ENCODE results near the gene FBXL16.

FBXL16 gene

DNA sequence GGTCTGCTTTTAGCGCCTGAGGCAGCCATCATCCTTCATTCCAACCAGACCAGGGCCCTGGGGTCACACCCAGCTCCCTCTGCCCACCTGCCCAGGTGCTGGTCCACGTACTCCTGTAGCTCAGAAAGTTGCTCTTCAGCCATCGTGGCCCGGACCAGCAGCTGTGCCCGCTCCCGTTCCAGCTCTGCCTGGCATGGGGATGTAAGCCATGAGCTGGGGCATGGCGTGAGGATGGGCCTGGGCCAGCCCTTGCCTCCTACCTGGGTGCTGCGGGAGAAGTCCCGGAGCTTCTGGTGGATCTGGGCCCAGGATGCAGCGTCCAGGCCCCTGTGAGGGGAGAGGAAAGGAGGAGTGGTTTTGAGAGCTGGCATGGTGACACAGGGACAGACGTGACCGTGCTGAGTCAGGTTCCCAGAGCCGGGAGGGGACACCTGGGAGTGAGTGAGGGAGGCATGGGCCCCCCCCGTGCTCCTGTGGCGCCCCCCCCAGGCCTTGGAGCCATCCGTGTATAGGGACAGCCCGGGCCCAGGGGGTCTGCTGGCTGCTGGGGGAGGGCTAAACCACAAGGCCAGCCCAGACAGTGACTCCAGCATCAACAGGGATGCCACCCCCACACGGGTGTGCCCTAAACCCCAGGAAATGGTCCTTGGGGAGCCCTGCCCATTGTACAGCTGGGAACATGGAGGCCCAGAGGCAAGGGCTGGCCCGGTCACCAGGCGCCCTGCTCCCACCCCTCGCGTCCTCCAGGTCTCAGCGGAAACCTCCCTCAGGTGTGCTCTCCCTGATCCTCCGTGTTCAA, 17.4 kb upstream of the FBXL16 start:
- no peak for DNase-seq (ENCODE audit: low read depth)

DNA sequence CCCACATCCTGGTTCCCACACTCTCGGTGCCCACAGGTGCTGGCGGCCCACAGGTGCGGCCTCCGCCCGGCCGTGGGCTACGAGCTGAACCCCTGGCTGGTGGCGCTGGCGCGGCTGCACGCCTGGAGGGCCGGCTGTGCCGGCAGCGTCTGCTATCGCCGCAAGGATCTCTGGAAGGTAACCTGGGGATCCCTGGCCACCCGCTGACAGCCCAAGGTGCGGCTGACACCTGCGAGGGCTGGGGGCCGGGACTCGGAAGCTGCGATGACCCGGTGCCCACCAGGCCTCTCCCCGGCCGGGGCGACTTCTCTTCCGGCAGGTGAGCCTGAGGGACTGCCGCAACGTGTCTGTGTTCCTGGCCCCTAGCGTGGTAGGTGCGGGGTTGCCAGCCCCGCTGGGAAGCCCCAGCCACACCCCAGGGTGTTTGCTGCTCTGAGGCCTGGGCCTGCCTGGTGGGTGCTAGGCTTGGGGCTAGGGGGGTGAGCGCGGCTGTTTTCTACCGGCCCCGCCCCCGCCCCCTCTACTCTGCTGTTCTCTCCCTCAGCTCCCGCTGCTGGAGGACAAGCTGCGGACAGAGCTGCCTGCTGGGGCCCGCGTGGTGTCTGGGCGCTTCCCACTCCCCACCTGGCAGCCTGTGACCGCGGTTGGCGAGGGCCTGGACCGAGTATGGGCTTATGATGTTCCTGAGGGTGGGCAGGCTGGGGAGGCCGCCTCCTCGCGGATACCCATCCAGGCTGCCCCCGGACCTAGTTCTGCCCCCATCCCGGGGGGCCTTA, 16.4 kb upstream of the FBXL16 start:
- DNase-seq (ENCODE audit: low read depth): no peak

DNA sequence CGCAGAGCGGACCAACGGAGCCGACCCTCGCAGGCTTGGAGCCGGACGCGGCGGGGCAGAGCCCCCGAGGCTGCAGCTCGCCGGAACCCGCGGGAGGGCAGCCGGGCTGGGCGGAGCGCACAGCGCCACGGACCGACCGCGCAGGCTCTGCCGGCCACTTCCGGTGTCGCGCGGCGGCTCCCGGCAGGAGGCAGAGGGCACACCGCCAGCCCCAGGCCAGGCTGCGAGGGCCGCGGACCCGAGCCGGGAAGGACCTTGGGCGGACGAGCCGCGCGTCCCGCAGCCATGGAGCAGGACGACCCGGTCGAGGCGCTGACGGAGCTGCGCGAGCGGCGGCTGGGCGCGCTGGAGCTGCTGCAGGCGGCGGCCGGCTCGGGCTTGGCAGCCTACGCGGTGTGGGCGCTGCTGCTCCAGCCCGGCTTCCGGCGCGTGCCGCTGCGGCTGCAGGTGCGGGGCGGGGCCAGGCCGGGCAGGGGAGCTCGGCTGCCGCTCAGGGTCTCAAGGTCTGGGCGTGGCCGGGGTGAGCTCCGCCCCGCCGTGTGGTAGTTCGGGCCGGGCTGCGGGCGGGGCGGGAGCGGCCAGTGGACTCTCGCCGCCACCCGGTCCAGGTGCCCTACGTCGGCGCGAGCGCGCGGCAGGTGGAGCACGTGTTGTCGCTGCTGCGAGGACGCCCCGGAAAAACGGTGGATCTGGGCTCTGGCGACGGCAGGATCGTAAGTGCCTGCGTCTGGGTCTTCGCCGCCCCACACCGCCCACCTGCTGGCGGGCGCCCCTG, 15.6 kb upstream of the FBXL16 start, which contains the start of gene ANTKMT:
ANTKMT (plus strand) TSS at position 157 of the 775 bp plus-strand sequence; CDS start at position 286, 129 bp downstream.
- peak; percentile 76 for DNase-seq (ENCODE audit: low read depth)

DNA sequence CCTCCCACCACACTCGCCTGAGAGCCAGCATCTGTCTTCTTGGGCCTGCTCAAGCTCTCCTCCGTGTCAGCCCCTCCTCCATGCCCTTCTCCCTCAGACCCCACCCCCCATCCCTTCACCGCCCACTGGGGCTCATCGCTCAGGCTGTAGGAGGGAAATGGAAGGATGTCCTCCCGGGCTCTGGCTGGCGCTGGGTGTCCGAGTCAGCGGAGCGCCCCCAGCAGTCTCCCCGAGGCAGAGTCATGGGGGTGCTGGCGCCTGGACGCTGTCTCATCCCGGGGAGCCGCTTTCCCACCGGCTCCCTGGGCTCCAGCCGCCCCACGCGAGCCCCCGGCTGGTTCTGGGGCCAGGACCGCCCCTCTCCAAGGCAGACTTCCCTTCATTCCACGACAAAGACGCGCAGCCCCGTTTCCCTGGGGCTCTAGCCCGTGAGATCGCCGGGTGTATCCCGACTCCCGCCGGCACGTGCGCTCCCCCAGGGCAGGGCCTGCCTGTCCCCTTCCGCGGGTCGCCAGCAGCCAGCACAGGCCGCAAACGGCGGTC, 14.9 kb upstream of the FBXL16 start:
- DNase-seq (ENCODE audit: low read depth): peak; percentile 62

DNA sequence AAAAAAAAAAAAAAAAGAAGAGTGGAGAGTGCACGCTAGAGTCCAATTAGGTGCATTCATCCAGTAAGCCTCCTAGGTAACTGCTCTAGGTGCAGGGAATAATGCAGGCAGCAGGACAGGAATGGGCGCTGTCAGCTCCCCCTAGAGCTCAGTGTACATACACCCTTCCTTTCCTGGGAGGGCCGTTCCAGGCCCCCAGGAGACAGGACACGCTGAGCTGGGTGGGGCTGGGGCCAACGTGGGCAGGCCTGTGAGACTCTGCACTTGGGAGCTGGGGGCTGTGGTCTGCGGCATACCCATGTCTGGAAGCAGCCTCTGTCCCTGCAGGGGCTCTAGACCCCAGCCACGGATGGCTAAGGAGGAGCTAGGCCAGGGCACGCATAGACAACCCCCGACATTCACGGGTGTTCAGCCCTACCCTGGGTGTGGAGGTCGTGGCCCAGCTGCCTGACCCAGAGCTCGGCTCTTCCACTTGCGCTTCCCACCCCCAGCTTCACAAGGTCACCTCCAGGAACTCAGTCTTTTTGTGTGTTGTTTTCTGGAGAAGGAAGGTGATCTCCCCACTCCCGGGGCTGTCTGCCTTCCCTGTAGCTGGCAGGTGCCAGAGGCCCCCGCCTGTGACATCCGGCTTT, 14.3 kb upstream of the FBXL16 start:
- no peak for DNase-seq (ENCODE audit: low read depth)

DNA sequence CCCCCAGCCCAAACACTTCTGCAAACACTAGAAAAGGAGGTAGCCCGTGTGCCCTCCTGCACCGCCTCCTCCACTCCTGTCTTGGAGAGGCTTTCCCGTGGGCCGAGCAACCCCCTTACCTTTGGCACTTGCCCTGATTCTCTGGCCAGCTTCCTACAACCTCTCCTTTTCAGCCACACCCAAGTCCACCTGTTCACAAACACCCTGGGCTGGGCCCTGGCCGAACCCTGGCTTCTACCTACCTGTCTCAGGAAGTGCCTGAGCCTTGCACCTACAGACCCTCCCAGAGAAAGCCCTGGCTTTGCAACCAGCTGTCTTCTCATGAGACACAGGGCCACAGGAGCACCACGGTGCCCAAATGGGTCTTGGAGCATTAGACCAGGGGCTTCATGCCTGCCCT, 13.3 kb upstream of the FBXL16 start:
- DNase-seq (ENCODE audit: low read depth): no peak

DNA sequence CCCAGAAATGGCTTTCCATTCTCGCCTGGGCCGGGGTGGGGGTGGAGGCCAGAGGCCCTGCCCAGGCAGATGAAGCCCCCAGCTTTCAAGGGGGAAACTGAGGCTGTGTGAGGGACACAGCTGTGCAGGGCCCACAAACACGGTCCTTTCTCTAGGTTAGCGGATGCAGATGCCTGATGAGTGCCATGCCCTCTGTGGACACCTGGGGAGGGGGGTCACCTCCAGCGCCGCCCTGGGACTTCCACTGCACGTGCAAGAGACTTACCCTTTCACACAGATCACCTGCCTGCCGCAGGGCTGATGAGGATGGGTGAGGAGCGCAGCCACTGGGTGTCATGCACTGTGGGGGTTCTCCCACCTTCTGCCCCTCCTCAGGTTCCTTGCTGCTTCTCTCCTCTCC, 12.8 kb upstream of the FBXL16 start:
- no peak for DNase-seq (ENCODE audit: low read depth)

DNA sequence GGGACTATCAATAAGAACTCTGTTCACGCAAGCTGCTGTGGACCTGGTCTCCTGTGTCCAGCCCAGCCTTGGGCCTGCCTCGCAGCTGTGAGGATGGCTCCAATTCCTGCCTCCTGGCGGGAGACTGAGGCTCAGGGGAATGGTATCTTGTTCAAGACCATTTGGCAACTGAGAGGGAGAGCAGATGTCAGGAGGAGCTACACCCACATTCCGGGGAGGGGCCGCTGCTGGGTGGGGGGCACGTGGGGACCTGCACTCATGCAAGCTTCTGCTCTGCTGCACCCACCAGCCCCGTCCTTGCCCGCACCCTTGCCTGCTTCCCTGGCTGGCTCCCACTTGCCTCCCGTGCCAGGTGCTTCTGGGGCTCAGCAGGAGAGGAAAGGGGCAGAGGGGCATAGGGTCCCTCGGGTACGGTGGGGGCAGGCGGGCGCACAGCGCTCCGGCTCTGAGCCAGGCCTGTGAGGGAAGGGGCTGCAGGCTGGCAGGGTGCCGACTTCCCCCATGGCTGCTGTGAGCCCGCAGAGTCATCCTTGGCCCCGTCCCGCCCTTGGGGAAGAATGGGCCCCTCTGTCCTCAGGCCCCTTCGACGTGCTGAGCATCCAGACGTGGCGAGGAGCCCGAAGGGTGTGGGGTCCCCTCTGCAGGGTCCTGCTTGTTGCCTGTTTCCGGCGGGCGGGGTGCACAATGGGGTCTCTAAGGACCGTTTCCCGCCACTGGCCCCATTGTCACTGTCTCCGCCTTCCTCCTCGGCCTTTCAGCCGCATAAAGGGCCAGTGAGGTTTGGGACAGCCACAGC, 12.0 kb upstream of the FBXL16 start:
- DNase-seq (ENCODE audit: low read depth): no peak

DNA sequence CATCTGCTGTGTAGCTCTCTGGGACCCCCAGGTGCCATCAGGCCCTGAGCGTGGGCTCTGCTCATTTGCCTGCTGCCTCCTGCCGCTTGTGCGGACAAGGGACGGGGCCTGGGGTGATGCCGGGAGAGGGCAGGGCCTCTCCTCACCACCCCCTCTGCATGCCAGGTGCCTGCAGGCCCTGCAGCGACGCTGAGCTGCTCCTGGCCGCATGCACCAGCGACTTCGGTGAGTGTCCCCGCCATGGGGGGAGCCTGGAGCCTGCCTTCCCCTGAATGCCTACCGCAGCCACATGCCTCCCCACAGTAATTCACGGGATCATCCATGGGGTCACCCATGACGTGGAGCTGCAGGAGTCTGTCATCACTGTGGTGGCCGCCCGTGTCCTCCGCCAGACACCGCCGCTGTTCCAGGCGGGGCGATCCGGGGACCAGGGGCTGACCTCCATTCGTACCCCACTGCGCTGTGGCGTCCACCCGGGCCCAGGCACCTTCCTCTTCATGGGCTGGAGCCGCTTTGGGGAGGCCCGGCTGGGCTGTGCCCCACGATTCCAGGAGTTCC, 11.2 kb upstream of the FBXL16 start:
- DNase-seq (ENCODE audit: low read depth): no peak

DNA sequence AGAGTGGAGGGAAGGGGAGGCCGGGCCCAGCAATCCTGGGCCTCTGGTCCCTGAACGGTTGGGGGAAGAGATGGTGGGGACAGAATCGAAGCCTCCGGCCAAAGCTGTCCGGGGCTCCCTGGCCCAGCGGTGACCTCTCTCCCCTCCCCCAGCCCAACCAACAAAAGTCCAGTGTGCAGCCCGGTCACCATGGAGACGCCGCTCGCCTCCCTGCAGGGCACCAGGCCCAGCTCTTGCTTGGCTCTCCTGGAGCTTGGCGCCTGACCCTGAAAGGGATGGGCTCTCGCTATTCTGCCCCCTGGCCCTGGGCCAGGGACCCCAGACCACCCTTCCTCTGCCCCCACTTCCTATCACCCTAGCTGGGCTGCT, 10.6 kb upstream of the FBXL16 start:
- DNase-seq (ENCODE audit: low read depth): peak; percentile 49

DNA sequence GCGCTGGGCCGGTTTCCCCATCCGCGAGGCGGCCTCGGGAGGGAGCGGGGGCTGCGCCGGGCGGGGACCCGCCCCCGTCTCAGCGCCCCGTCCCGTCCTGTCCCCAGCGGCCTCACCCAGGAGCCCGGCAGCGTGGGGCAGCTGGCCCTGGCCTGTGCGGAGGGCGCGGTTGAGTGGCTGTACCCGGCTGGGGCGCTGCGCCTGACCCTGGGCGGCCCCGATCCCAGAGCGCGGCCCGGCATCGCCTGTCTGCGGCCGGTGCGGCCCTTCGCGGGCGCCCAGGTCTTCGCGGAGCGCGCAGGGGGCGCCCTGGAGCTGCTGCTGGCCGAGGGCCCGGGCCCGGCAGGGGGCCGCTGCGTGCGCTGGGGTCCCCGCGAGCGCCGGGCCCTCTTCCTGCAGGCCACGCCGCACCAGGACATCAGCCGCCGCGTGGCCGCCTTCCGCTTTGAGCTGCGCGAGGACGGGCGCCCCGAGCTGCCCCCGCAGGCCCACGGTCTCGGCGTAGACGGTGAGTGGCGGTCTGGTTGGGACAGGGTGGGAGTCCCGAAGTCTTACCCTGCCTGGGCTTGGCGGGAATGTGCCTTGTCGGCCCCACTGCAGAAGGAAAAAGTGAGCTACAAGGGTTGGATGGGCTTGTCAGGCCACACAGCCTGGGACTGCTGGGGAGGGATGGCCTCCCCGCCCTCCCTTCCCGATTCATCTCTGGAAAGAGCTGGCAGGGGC, 10.0 kb upstream of the FBXL16 start:
- DNase-seq (ENCODE audit: low read depth): no peak

DNA sequence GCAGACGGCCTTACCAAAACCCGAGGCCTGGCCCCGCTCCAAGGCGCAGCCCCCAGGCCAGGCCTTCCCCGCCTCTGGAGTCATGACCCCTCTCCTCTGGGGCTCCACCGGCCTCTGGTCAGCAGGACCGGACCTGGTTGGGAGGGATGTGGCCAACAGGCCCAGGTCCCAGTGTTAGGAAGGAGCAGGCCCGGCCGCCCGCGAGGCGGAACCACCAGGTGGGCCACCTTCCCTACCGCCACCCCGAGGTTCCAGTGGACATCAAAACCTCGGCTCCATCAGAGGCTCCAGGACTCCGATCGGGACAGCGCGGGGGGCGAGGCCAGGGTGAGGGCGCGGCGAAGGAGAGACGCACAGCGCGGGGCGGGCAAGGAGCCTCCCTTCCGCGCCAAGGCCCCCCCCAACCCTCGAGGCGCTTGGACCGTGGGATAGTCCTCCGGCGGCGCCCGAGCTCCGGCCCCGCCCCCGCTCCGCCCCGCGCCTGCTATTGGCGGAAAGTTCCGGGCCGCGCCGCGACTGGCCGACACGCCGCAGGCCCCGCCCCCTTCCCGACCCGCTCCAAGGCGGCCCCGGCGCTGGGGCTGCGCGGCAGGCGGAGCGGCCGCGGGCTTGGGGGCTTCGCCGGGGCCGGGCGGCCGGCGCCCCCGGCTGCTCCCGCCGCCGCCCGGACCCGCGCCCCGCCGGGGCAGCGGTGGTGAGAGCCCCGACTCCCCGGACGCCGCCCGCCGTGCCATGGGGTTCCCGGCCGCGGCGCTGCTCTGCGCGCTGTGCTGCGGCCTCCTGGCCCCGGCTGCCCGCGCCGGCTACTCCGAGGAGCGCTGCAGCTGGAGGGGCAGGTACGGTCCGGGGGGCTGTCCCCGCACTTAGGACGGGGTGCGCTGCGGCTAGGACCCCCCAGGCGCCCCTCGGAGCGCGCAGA, 9.2 kb upstream of the FBXL16 start, which contains the start of gene METRN:
METRN (plus strand) TSS at position 561 of the 919 bp plus-strand sequence; CDS start at position 733, 172 bp downstream.
- peak; percentile 90 for DNase-seq (ENCODE audit: low read depth)

DNA sequence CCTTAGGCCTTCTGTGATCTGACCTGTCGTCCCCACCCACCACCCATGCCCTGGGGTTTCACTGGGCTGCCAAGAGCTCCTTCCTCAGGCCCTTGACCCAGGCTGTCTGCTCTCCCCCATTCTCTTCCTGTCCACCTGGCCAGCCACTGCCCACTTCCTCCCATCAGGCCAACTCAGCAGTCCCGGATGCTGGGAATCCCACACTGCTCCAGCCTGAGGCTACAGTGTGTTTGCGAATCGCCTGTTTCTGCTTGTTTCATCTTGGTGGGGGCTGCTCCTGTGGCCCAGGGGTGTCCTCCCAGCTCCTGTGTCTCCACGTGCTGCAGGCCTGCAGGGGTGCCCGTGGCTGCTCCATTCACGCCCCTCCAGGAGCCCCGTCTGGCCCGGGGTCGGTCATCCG, 8.5 kb upstream of the FBXL16 start:
- no peak for DNase-seq (ENCODE audit: low read depth)

DNA sequence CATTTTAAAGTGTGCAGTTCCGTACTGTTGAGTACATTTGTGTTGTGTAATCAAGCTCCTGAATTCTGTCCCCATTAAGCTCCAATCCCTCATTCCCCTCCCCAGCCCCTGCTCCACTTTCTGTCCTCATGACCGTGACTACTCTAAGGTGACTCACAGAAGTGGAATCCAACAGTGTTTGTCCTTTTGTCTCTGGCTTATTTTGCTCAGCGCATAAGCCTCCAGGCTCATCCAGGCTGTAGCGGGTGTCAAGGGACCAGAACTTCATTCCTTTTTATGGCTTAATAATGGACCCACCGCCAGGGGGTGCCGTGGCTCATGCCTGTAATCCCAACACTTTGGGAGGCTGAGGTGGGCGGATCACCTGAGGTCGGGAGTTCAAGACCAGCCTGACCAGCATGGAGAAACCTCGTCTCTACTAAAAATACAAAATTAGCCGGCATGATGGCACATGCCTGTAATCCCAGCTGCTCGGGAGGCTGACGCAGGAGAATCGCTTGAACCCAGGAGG, 7.2 kb upstream of the FBXL16 start:
- peak; percentile 94 for DNase-seq (ENCODE audit: low read depth)

DNA sequence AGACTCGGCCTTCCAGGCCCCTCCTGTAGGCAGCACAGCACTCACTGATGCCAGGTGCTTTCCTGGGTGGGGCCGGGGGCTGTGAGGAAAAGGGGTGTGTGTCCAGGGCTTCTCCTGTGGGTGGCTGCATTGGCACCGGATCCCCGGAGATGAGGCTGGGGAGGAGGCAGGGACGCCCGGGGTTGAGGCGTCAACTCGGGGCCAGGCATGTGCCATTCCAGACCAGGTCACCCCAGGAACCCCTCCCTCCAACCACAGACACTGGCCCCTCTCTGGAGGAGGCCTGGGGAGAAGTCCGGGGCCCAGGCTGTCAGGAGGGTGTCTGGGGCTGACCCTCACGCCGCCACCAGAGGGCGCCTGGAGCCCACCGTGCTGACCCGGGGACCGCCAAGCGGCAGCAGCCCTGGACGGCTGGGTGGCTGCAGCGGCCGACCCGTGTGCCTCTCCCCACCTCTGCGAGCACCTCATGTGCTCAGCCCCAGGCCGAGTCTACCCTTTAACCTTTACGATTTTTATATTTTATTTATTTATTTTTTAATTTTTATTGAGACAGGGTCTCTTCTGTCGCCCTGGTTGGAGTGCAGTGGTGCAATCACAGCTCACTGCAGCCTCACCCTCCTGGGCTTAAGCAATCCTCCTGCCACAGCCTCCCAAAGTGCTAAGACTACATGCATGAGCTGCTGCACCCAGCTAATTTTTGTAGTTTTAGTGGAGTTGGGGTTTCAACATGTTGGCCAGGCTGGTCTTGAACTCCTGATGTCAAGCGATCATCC, 6.1 kb upstream of the FBXL16 start:
- DNase-seq (ENCODE audit: low read depth): peak; percentile 52

DNA sequence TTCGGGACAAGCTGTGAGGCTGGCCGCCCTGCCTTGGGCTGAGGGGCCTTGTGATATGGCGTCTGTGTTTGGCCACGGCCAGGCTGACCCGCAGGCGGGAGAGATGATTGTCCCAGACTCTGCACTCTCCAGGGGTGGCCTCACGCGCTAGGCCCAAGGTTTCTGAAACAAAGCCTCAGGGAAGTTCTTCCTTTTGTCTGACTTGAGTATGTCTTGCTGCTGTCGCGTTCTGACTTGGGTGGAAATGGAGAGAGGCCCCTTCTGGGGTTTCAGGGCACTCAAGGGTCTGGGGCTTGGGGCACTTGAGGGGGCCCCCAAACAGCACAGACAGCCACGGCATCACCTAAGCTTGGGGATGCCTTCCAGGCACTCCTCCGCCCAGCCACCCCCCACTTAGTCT, 5.5 kb upstream of the FBXL16 start:
- DNase-seq (ENCODE audit: low read depth): no peak

DNA sequence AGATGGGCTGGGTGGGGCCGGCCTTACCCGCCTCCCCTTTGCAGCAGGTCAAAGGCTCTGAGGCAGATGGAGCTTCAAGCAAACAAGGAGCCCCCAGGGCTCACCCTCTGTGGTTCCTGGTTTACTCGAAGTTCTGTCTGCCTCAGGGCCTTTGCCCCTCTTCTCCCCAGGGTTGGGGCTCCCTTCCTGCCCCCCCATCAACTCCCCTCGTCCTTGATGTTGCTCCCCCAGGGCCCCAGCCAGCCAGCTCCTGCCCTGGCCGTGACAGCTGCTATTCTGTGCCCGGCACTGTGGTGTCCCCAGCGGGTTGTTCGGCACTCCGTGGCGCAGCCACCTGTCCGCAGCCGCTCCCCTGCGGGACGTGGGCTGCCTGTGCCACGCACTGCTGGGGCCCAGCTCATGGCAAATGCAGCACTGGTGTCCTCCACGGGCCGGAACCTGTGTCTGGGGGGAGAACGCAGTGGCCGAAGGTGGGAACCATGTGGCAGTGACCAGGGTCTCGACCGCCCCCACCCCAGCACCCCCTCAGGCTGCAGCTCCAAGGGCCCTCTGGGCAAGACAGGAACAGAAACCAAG, 5.0 kb upstream of the FBXL16 start:
- no peak for DNase-seq (ENCODE audit: low read depth)

All from iris pigment epithelial cell (primary cell).